H1 (cell line): ENCODE results near the gene AP1S1. TPM values are rescaled to one million over a fixed set of nuclear protein-coding genes. Genes with fewer than 3 reads are reported as not detected.

Source experiments
- BACH1 ChIP-seq: IDR thresholded peaks from 2 replicates; pipeline ENCODE4 v1.6.1; 2012; ENCODE audit warnings: low read length, improper control_type of control experiment
- BRCA1 ChIP-seq: IDR thresholded peaks from 2 replicates; pipeline ENCODE4 v1.6.1; 2012; ENCODE audit warnings: low read depth, low read length, improper control_type of control experiment
- RBBP5 ChIP-seq: IDR thresholded peaks from 2 replicates; pipeline ENCODE4 v1.7.1; 2012; ENCODE audit warnings: low read depth, mild to moderate bottlenecking, inconsistent platforms, low read length, moderate library complexity, borderline replicate concordance
- SIRT6 ChIP-seq: IDR thresholded peaks from one replicate; pipeline ENCODE4 v1.7.1; 2012; ENCODE audit warnings: low read length, inconsistent platforms
- SRF ChIP-seq: IDR thresholded peaks from 2 replicates; pipeline ENCODE4 v1.6.1; 2011; ENCODE audit warnings: mild to moderate bottlenecking, low read depth, low read length, moderate library complexity
- YY1 ChIP-seq: IDR thresholded peaks from 2 replicates; pipeline ENCODE4 v1.6.1; 2011; ENCODE audit warnings: low read depth, mild to moderate bottlenecking, low read length
- polyA plus RNA-seq, 7 experiments: library from polyadenylated mRNA; depleted of rRNA in 3 of 7; stranded (reverse) in 5 of 7; unstranded in 2 of 7; fragments of >200 nt in 5 of 7; fragments of 200-250 nt in 2 of 7; gene quantifications; 1 replicate in 5 of 7; 2 replicates in 1 of 7; 4 replicates in 1 of 7; pipeline versions ENCODE4 v1.2.1 to v1.2.3, GENCODE V29; 2011 to 2013; ENCODE audit warnings: missing spikeins in 2 of 7, mixed read lengths in 2 of 7
- total RNA-seq: library from RNA; stranded (reverse); fragmentation: NEBNext Ultra II Directional; extraction: Animal tissue kit (Norgen Biotek cat#: 25700); gene quantifications from 2 replicates; pipeline ENCODE4 v1.2.1, GENCODE V29; 2021
- TF ChIP-seq, protein P1 (sequence below), 3 experiments: IDR thresholded peaks; 1 replicate in 2 of 3; 2 replicates in 1 of 3; pipeline versions ENCODE4 v1.5.1 to v1.6.1; 2011; ENCODE audit warnings: low read length in 3 of 3, mild to moderate bottlenecking in 3 of 3, inconsistent platforms in 2 of 3, low read depth in 1 of 3, moderate library complexity in 1 of 3; ENCODE audit not compliant: insufficient read depth in 1 of 3; ENCODE audit errors: control extremely low read depth in 1 of 3
- TF ChIP-seq, protein P2 (sequence below): IDR thresholded peaks from 2 replicates; pipeline ENCODE4 v1.6.1; 2011; ENCODE audit warnings: low read length, improper control_type of control experiment

The AP1S1 gene
- total and polyA plus RNA-seq, 2 of the 8 experiments (the other 6 are each of a cell fraction or from before 2014, with no cell fraction given), result 56.1 to 59.3 TPM

DNA sequence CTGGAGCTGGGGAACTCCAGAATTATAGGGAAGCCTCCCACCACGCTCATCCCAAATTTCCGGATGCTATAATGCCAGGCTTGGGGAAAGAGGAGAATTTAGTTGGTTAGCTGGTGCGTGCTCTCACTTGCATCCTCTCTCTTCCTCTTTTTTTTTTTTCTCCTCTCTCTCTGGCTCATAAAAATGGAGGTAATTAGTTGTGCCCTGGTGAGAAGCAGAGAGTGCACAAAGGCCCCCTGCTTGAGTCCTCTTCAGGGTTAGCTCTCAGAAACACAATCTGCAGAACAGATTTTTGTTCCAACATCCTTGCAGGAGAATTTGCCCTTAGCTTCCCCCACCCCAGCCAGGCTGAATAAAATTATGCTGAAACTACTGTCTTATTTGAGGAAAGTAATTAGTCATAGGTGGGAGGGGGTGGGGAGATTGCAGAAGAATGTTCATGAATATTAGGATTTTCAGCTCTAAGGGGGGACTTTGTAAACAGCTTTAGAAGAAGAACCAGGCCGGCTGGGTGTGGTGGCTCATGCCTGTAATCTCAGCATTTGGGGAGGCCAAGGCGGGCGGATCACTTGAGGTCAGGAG, 19.8 kb upstream of the AP1S1 start (continued):
- TF ChIP-seq SIRT6 (no peak), BRCA1 (no peak), RBBP5 (no peak), SRF (no peak), BACH1 (no peak), YY1 (no peak)
- TF ChIP-seq, protein P1, sequence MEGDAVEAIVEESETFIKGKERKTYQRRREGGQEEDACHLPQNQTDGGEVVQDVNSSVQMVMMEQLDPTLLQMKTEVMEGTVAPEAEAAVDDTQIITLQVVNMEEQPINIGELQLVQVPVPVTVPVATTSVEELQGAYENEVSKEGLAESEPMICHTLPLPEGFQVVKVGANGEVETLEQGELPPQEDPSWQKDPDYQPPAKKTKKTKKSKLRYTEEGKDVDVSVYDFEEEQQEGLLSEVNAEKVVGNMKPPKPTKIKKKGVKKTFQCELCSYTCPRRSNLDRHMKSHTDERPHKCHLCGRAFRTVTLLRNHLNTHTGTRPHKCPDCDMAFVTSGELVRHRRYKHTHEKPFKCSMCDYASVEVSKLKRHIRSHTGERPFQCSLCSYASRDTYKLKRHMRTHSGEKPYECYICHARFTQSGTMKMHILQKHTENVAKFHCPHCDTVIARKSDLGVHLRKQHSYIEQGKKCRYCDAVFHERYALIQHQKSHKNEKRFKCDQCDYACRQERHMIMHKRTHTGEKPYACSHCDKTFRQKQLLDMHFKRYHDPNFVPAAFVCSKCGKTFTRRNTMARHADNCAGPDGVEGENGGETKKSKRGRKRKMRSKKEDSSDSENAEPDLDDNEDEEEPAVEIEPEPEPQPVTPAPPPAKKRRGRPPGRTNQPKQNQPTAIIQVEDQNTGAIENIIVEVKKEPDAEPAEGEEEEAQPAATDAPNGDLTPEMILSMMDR (IDR thresholded peaks at IDR 0.05; ENCODE audit: control extremely low read depth in 1 of 3, insufficient read depth in 1 of 3, low read depth in 1 of 3, low read length in 3 of 3), result no peak
- TF ChIP-seq, protein P2, sequence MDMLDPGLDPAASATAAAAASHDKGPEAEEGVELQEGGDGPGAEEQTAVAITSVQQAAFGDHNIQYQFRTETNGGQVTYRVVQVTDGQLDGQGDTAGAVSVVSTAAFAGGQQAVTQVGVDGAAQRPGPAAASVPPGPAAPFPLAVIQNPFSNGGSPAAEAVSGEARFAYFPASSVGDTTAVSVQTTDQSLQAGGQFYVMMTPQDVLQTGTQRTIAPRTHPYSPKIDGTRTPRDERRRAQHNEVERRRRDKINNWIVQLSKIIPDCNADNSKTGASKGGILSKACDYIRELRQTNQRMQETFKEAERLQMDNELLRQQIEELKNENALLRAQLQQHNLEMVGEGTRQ, result no peak
